CD1c-positive myeloid dendritic cell (primary cell): ENCODE data around the gene DYNC1H1.
A peak's percentile ranks its signal among the peaks of the same experiment; 100 is the strongest.
"Not testable (repeated sequence)": the region's sequence is repeated elsewhere in the genome, so short reads cannot be mapped to it uniquely, and the experiment has no call there.

Source experiments
- DNase-seq: peaks from one replicate; pipeline ENCODE4 v3.0.0-alpha.2; 2016; ENCODE audit errors: extremely low spot score

Gene DYNC1H1

DNA sequence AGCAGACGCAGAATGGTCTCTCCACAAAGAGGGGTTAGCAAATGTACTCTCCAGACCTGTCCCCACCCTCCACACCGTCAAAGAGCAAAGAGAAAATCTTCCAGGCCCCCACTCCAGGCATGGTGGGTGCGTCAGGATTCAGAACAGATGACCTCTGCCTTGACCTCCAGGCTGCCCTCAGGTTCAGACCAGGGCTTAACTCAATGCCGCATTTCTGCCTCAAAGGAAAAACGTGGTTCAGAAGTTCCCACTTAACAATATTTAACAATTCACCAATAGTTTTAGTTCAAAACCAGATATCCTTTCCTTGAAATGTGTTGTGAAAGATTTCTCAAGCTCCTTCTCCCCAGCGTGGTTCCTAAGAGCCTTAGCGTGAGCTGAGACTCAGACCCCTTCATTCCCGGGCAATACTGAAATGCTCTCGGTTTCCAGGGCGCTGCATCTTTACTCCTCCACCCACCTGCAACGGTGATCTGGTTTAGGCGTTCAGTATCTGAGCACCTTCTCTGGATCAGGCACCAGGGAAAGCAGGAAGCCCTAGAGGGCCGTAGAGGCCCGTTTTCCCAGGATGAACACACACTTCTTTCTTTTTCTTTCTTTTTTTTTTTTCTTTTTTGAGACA lies 99.5 kb downstream of the DYNC1H1 start:
- no peak for DNase-seq

DNA sequence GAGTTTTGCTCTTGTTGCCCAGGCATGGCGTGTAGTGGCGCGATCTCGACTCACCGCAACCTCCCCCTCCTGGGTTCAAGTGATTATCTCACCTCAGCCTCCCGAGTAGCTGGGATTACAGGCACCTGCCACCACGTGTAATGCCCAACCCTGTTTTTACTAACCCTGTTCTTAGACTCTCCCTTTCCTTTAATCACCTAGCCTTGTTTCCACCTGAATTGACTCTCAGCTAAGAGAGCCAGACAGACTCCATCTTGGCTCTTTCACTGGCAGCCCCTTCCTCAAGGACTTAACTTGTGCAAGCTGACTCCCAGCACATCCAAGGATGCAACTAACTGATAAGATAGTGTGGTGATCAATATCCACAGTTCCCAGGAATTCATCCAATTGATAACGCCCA lies 100.2 kb downstream of the DYNC1H1 start:
- DNase-seq = not testable (repeated sequence)

DNA sequence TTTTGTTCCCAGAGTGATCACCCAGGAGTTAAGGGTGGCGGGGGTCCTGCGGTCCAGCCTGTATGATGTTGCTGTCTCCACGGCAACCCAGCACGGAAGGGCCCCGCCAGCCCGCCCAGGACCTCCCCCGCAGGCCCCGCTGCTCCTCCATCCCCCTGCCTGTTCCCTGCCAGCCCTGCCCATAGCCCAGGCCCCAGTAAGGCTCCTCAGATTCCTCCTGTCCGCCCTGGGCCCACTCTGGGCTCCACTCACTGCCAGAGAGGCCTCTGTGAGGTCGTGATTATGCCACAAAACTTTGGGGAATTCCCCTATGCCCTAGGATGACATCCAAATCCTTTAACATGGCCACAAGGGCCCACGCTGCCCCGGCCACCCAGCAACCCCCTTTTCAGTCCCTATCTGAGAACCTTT lies 101.7 kb downstream of the DYNC1H1 start:
- DNase-seq = no peak

DNA sequence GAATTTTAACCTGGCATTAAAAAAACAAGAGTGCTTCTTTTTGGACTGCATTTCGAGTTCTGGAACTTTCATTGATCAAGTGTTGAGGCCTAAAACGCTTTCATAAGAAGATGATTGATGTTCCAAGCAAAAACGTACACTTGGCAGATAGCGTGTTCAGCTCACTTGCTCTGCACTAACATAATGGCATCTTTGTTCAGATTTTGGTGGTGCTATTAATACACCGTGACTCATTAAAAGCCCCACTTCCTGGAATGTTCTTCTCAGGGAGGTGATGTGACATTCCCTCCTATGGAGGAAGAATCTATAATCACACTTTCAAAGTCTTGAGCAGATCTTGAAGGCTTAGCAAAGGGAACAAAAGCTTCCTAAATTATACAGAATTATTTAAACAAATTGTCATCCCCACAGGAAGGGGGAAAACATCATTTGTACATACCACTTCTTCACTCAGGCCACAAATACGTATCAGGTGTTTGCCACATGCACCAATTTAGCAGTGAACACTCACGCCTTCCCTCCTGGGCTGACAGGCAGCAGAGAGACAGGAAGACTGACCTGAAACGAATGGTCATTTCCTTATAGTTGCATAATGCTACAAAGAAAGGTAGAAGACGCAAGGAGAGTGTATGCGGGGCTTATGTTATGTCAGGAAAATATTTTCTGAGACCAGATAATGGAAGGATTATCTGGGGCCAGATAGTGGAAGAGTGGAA lies 107.1 kb downstream of the DYNC1H1 start:
- DNase-seq = no peak

DNA sequence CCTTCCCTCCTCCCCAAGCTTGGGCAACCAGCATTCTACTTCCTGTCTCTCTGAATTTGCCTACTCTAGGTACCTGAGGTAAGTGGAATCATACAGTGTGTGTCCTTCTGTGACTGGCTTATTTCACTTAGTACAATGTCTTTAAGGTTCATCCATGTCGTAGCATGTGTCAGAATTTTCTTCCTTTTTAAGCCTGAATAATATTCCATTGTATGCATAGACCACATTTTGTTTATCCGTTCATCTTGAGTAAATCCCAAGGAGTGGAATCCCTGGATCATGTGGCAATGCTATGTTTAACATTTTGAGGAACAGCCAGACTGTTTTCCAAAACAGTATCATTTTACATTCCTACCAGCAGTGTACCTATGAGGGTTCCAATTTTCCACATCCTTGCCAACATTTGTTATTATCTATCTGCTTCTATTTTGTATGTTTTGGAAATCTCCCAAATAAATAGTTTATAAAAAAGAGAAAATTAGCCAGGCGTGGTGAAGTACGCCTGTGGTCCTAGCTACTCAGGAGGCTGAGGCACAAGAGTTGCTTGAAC lies 110.1 kb downstream of the DYNC1H1 start:
- no peak for DNase-seq

DNA sequence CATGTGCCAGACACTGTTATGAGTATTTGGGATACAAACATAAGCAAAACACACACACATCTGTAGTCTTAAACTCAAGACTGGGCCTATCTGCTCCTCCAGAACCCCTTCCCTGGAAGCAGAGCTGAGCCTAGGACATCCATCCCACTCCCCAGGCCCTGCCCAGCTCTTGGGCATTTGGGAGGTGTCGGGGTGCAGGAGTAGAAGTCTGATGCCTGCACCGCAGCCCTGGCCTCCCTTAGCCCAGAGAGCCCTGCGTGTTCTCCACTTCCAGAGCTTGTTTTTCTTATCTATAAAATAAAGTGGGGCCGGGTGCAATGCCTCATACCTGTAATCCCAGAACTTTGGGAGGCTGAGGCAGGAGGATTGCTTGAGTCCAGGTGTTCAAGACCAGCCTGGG lies 110.8 kb downstream of the DYNC1H1 start:
- DNase-seq = no peak

DNA sequence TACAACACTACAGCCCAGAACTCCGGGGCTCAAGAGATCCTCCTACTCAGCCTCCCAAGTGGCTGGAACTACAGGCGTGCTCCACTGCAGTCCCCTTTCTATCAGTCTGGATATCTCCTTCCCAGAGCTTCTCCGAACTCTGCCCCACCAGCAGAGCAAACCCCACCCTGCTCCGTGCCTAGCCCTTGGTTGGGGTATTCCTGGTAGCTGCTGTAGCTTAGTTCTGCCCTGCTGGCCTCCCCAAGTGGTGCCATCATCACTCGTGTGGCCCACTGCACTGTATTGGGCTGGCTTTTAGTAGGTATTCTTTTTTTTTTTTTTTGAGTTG lies 113.0 kb downstream of the DYNC1H1 start:
- DNase-seq = no peak

DNA sequence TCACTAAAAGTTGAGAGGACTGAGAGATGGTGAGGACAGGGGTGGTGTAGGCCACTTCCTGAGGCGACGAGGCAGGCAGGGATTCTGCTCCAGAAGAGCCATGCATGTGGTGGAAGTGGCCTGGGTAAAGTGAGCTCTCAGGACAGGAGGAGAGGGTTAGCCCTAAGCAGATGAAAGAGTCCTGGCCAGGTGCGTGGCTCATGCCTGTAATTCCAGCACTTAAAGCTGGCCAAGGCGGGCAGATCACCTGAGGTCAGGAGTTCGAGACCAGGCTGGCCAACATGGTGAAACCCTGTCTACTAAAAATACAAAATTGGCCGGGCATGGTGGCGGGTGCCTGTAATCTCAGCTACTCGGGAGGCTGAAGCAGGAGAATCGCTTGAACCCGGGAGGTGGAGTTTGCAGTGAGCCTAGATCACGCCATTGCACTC lies 114.0 kb downstream of the DYNC1H1 start:
- DNase-seq = not testable (repeated sequence)

DNA sequence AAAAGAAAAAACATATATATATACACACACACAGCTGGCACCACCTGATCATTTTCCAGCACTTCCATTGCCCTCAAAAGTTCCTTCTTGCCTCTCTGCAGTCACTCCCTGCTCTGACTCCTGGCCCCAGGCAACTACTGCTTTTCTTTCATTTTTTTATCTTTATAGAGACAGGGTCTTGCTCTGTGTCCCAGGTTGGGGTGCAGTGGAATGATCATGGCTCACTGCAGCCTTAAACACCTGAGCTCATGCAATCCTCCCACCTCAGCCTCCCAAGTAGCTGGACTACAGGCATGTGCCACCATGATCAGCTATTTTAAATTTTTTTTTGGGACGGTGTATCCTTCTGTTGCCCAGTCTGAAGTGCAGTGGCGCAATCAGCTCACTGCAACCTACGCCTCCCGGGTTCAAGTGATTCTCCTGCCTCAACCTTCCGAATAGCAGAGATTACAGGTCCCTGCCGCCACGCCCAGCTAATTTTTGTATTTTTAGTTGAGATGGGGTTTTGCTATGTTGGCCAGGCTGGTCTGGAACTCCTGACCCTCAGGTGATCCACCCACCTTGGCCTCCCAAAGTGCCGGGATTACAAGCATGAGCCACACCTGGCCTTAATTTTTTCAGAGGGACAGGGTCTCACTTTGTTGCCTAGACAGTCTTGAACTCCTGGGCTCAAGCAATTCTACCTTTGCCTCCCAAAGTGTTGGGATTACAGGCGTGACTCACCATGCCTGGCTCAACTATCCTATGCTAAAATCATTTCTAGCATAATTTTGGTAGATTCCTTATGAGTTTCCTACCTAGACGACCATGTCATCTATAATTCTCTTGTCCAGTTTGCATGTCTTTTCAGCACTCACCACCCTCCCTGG lies 114.7 kb downstream of the DYNC1H1 start:
- no peak for DNase-seq

DNA sequence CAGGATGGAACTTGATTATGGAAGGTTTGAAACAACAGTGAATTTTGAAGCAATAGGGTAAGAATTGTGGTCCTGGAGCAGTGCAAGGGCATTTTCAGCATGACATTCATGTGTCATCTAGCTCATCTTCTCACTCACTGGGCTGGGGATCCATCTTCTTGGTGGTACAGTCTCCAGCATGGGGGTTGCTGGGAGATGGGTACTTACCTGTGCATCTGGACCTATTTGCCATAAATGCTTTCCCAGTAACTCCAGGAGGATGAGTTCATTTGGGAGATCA lies 115.3 kb downstream of the DYNC1H1 start:
- no peak for DNase-seq

DNA sequence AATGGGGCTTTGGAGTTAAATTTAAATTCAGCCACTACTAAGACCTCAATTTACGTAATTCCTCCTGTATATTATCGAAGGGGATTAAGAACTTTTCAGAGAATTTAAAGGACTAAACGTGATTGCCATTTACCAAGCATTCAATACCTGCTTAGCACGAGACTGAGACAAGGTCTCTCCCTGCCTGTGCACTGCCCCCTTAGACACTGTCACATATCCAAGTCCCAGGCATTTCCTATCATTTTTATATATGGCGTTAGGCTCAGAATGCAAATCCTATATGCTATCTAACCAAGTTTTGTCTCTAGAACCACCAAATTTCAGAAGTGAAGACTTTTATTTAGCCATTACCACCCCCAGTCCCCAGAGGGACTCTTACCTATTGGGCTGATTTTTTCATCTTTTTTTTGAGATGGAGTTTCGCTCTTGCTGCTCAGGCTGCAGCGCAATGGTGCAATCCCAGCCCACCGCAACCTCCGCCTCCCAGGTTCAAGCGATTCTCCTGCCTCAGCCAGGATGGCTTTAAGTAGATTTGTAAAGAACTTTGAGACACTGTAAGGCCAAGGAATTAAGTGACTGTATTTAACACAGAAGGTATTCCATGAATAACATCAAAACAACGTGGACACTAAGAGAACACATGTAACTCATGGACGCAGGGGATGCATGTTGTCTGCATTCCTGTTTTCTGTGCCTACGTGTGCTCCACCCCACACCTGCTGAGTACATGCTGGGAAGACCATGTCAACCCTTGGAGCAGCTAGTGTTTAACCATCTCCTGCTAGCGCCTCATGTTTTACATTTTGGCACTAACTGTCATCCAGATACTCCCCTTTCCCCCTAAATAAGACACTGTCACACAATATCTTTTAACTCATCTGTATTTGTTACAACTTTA lies 116.1 kb downstream of the DYNC1H1 start:
- no peak for DNase-seq

DNA sequence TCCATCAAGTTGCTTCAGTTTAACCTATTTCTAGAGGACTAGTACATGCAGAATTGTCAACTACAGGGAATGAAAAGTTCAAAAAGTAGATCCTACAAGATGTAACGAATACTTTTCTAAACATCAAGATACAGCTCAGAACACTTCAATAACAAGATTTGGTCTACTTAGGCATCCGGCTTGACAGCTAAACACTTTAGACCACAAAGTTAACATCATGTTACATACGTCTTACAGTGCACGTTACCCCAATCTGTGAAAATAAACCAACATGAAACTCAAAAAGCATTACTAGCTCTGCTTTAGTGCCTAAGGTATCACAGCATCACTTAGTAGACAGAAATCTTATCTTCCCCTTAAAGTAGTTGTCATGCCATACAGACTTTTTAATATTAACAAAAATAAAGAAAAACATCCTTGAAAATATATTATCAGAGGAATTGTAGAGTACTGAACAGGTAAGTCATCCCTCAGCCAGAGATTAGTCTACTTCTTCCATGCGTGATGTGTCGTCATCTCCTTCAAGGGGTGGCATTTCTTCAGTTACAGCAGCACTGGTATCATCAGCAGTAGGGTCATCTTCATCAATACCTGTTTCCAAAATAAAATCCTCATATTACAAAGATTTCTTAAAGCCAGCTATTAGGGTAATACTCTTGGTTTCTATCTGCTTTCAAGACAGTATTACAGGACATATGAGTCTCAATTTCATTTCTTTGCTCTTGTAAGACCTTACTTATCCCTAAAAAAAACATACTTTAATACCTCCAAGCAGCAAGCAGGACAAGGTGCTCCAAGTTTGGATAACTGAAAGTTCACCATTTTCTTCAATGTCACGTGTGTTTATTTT lies 117.1 kb downstream of the DYNC1H1 start:
- no peak for DNase-seq

DNA sequence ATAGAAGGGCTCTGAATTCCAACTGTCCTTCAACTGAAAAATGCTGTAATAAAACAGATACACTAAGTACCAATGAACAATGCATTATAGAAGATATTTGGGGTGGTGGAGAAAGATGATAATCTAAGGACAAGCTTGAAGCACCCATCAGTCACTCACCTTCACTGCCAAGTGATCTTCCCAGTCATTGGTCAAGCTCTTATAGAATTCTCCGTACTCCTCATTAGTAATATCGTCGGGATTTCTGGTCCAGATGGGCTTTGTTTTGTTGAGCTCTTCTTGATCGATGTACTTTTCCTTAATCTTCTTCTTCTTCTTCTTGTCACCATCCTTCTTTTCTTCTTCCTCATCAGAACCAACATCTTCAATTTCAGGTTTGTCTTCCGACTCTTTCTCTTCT lies 120.1 kb downstream of the DYNC1H1 start:
- not testable (repeated sequence) for DNase-seq

DNA sequence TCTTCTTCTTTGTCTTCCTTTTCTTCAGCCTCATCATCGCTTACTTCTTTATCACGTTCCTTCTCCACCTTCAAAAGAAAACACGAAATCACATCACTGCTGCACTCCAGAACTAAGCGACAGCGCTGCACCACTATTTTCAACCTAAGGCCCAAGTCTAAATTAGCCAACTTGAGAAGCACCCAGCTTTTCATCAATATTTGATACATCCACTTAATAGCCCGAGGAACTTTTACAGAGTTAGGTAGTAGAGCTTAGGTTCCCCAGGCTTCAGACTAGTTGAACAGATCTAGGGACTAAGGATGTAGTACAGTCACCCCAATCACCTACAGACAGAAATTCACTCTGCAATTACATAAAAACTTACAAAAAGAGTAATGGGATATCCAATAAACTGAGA lies 120.6 kb downstream of the DYNC1H1 start:
- no peak for DNase-seq

DNA sequence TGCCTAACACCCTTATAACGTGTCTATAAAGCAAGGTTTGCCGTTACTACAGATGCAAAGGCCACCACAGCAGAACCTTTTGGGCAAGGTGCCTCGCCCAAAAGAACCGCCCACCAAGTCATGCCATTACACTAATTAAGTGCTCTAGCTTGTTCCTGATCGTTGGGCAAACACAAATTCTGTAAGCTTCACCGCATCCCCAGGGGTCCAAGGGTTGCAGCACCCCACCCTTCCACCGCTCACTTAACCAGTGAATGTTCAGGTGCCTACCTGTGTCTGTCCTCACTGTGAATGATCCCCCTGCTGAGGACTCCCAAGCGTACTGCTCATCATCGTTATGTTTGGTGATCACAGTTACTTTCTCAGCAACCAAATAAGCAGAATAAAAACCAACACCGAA lies 121.1 kb downstream of the DYNC1H1 start:
- DNase-seq = no peak

DNA sequence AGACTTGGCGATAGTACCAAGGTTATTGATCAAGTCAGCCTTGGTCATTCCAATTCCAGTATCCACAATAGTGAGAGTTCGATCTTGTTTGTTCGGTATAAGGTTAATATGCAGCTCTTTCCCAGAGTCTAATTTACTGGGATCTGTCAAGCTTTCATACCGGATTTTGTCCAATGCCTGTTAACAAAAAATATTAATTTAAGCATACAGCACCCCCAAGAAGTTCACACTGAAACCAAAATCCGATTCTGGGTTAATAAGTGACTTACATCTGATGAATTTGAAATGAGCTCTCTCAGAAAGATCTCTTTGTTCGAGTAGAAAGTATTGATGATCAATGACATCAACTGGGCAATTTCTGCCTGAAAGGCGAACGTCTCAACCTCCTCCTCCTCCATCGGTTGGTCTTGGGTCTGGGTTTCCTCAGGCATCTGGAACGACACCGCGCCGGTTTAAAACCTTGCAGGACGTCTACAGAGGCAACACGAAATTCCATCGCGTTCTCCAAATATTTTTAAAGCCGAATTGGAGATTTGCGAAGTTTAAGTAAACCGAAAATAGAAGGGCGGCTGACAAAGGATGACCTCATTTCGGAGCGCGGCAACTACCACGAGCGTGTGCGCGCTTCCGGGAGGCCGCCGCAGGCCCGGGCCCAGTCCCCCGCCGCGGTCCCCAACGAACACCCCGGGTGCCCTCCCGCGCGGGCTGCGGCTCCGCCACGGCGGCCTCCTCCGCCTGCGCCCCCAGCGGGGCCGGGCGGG lies 121.8 kb downstream of the DYNC1H1 start:
- DNase-seq = peak; percentile 80

DNA sequence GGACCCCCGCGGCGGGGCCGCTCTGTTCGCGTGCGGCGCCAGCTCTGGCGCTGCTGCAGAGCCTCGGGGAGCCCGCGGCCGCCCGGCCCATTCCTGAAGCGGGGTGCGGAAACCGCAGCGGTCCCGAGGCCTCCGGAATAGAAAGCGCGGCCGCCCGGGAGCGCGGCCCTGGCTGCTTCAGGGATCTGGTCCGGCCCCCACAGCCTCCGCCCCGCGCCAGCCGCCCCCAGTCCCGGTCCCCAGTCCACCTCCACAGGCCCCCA lies 122.3 kb downstream of the DYNC1H1 start:
- no peak for DNase-seq

DNA sequence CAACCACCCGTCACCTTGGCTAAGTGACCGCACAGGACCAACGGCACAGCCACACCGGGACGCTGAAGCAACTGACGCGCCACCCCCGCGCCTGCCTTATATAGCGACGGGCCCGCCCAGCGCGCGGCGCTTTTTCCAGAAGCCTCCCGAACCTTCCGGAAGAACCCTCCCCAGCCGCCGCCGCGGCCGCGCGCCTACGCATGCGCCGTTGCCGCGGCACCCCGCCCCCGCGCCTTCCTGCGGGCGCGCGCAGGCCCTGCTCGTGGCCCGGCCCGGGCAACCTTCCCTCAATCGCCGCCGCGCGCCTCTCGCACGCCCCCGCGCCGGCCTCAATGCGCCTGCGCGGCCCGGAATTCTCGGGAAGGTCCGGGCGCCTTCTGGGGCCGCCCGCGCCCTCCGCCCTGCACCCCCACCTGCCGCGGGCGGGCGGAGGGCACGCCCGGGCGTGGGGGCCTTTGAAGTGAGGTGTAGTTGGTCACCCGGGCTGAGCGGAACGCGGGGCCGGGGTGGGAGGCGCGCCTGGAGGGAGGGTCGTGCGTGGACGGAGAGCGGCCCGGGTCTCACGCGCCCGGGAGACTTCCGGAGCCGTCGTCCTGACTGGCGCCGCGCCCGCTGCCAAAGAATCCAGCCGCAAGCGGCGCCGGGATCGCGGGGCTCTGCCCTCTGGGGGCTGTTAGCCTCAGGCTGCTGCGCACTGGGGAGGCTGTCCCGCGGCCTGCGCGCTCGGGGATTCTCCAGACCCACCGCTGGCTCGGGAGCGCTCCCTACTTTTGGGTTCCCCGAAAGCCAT lies 122.8 kb downstream of the DYNC1H1 start, which contains the start of gene HSP90AA1:
TSS of gene HSP90AA1 (minus strand) at position 73 of the 790 bp plus-strand sequence. CDS start 666 bp downstream, outside the sequence.
- peak; percentile 99 for DNase-seq

DNA sequence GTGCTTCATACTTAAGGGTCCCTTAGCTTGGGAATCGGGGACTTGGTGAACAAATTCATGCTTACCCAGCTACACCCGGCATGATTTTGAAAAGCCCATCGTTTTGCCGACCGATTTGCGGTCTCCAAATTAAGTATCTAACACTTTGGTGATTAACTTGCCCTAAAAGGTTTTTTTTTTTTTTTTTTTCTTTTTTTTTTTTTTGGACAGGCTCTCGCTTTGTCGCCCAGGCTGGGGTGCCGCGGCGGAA lies 123.3 kb downstream of the DYNC1H1 start:
- DNase-seq = no peak
